ENCODE measurements around the gene PCSK2. TPM values are rescaled to one million over a fixed set of nuclear protein-coding genes. Genes with fewer than 3 reads are reported as not detected.
A peak's percentile ranks its signal among the peaks of the same experiment; 100 is the strongest.

The PCSK2 gene, protein sequence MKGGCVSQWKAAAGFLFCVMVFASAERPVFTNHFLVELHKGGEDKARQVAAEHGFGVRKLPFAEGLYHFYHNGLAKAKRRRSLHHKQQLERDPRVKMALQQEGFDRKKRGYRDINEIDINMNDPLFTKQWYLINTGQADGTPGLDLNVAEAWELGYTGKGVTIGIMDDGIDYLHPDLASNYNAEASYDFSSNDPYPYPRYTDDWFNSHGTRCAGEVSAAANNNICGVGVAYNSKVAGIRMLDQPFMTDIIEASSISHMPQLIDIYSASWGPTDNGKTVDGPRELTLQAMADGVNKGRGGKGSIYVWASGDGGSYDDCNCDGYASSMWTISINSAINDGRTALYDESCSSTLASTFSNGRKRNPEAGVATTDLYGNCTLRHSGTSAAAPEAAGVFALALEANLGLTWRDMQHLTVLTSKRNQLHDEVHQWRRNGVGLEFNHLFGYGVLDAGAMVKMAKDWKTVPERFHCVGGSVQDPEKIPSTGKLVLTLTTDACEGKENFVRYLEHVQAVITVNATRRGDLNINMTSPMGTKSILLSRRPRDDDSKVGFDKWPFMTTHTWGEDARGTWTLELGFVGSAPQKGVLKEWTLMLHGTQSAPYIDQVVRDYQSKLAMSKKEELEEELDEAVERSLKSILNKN
- total RNA-seq (ENCODE audit: unreplicated experiment): 28.7 TPM
- long read RNA-seq, full-length matches to known transcripts: 27 of 28 reads
- long read RNA-seq, partial matches to known transcripts: 0 of 28 reads
- long read RNA-seq, other reads (novel, unspliced or antisense): 1 of 28 reads

DNA sequence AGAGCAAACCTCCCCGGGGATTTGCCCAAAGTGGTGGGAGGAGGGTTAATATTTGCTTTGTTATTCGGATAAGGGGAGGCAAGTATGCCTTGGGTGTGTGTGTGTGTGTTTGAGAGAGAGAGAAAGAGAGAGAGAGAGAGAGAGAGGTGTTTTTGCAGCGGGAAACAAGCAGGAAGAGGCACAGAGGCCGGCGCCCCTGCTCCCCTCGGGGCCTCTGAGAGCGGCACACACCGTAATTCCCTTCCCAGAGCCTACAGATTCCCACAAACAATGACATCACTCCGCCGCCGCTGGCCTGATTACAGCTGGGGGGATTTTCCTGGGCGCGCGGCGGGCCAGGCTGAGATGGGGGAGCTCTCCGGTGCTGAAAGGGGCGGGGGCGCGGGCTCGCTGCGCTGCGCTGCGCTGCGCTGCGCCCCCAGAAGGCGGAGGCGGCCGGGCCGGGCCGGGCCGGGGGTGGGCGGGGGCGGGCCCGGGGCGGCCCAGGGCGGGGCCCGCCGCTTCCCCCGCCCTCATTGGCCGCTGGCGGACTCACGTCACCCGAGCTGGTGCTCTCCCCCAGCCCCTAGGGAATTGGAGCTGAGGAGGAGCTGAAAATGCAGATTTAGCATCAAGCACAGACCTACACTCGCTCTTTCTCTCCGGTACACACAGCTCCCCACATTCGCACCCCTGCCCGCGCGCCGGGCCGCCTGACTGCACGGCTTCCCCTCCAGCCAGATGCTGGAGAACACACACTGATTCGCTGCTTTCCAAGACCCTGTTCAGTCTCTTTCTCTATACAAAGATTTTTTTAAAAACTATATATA, at the start of gene PCSK2:
PCSK2 (plus strand) TSS at position 631 of the 809 bp plus-strand sequence. CDS start 266 bp downstream, outside the sequence.
- Mint-ChIP-seq H3K4me3 (ENCODE audit: unreplicated experiment) (peak within 1 kb of the TSS; percentile 95), H3K9me3 (ENCODE audit: unreplicated experiment) (peaks cover 8% of the 10 kb centered on the region), H3K27ac (ENCODE audit: unreplicated experiment) (peak within 1 kb of the TSS; percentile 92), H3K27me3 (ENCODE audit: unreplicated experiment) (peaks cover 22% of the 10 kb centered on the region), H3K4me1 (ENCODE audit: low read depth, unreplicated experiment) (peaks cover 10% of the 10 kb centered on the region), H3K36me3 (ENCODE audit: unreplicated experiment) (no peaks in the 10 kb centered on the region)
- peak; percentile 83 for DNase-seq
- TF ChIP-seq, protein P1, sequence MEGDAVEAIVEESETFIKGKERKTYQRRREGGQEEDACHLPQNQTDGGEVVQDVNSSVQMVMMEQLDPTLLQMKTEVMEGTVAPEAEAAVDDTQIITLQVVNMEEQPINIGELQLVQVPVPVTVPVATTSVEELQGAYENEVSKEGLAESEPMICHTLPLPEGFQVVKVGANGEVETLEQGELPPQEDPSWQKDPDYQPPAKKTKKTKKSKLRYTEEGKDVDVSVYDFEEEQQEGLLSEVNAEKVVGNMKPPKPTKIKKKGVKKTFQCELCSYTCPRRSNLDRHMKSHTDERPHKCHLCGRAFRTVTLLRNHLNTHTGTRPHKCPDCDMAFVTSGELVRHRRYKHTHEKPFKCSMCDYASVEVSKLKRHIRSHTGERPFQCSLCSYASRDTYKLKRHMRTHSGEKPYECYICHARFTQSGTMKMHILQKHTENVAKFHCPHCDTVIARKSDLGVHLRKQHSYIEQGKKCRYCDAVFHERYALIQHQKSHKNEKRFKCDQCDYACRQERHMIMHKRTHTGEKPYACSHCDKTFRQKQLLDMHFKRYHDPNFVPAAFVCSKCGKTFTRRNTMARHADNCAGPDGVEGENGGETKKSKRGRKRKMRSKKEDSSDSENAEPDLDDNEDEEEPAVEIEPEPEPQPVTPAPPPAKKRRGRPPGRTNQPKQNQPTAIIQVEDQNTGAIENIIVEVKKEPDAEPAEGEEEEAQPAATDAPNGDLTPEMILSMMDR (IDR thresholded peaks at IDR 0.05; ENCODE audit: partially characterized antibody, unreplicated experiment): peak; percentile 15

DNA sequence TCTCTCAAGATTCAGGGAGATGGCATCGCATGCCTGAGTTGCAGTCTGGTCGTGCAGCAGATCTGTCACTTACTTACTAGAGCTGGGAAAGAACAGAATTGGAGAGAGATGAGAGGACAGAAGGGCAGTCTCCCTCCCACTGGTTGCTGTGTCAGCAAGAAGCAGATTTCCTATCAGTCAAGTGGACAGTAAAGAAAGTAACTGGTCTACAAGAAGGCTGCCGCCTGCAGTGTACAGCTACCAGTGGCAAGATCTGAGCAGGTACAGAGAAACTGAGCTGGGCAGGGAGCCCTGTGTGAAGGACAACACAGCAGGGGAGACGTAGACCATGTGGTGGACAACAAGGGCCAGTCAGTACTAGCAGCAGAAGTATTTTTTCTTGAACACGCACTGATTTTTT, 49.5 kb upstream of the PCSK2 start:
- Mint-ChIP-seq H3K4me1 (ENCODE audit: low read depth, unreplicated experiment) (peaks cover 2% of the 10 kb centered on the region), H3K36me3 (ENCODE audit: unreplicated experiment) (no peaks in the 10 kb centered on the region), H3K27me3 (ENCODE audit: unreplicated experiment) (peaks cover 2% of the 10 kb centered on the region), H3K9me3 (ENCODE audit: unreplicated experiment) (peaks cover 6% of the 10 kb centered on the region), H3K27ac (ENCODE audit: unreplicated experiment) (no peak overlapping the region), H3K4me3 (ENCODE audit: unreplicated experiment) (no peak overlapping the region)
- TF ChIP-seq, protein P1 (IDR thresholded peaks at IDR 0.05; ENCODE audit: partially characterized antibody, unreplicated experiment): no peak
- DNase-seq: no peak

DNA sequence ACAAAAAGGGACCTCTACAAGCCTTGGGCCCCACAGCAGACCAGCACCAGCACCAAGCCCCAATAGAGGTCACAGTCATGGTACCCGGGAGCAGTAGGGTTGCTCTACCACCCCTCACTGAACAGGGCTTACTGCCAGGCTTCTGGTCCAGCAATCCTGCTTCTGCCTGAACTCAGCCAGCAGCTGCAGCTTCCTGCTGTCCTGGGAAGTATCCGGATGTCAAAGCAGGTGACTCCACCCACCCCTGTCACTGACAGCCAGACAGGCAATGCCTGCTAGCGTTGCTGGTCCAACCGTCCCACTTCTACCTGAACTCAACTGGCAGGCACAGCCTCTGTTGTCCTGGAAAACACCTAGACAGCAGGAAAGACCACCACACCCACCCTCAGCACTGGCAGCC, 47.0 kb upstream of the PCSK2 start:
- TF ChIP-seq, protein P1 (IDR thresholded peaks at IDR 0.05; ENCODE audit: partially characterized antibody, unreplicated experiment): no peak
- DNase-seq: no peak
- Mint-ChIP-seq H3K36me3 (ENCODE audit: unreplicated experiment) (peaks cover 6% of the 10 kb centered on the region), H3K27ac (ENCODE audit: unreplicated experiment) (no peak overlapping the region), H3K9me3 (ENCODE audit: unreplicated experiment) (peaks cover 13% of the 10 kb centered on the region), H3K4me1 (ENCODE audit: low read depth, unreplicated experiment) (no peaks in the 10 kb centered on the region), H3K27me3 (ENCODE audit: unreplicated experiment) (peaks cover 2% of the 10 kb centered on the region), H3K4me3 (ENCODE audit: unreplicated experiment) (no peak overlapping the region)

DNA sequence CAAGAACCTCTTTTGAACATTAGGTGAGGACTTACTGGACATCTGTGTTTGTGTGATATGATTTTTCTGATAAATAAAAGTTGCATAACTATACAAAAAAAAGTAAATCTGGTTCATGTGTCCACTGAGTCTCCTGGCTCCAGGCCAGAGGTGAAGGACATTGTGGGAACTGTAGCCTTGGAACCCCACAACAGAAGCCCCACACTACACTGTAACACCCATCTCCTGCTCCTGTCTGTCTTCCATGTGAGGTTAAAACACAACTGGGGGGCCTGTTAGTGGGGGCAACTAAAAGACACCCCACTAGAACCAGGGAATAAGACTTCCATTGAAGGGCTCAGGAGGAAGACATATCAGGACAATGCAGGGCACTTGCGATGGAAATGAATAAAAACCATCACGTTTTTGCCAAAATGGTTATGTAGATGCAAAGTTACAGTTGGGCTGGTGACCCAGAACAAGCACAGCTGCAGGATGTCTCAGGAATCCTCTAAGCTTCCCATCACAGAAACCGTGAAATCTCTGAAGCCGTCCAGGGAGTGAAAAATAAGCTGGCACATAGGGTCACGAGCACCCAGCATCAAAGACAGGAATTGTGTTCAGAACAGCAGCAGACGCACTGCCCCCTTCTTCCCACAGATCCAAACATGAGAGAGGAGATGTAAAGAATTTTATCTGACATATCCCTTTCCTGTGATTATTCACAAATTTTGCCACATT, 36.7 kb upstream of the PCSK2 start:
- Mint-ChIP-seq H3K27ac (ENCODE audit: unreplicated experiment) (no peak overlapping the region), H3K4me1 (ENCODE audit: low read depth, unreplicated experiment) (no peaks in the 10 kb centered on the region), H3K9me3 (ENCODE audit: unreplicated experiment) (no peaks in the 10 kb centered on the region), H3K4me3 (ENCODE audit: unreplicated experiment) (no peak overlapping the region), H3K36me3 (ENCODE audit: unreplicated experiment) (no peaks in the 10 kb centered on the region), H3K27me3 (ENCODE audit: unreplicated experiment) (peaks cover 2% of the 10 kb centered on the region)
- TF ChIP-seq, protein P1 (IDR thresholded peaks at IDR 0.05; ENCODE audit: partially characterized antibody, unreplicated experiment): no peak
- DNase-seq: no peak

All from glutamatergic neuron (in vitro differentiated cells).